Ecto neural progenitor cell (in vitro differentiated cells): ENCODE results near the gene REV1.

Experiments
- DNase-seq: peaks from one replicate; pipeline ENCODE4 v3.0.0-alpha.2; 2018; ENCODE audit warnings: low spot score

Gene REV1

DNA sequence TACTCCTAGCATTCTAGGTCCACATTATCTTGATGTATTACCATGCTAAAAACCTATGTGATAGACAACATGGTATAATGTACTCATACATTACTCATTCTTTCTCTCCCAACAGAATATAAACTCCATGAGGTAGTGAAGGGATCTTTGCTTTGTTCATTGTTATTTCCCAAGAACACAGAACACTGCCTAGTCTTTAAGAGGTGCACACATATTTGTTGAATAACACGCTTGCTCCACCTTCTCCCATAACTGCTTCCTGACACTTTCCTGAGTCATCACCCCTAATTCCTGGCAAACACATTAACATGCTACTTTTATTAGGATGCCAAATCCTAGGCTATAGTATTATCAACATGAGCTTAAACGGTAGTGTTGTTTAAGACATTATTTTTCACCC, 41.3 kb downstream of the REV1 start:
- DNase-seq = no peak

DNA sequence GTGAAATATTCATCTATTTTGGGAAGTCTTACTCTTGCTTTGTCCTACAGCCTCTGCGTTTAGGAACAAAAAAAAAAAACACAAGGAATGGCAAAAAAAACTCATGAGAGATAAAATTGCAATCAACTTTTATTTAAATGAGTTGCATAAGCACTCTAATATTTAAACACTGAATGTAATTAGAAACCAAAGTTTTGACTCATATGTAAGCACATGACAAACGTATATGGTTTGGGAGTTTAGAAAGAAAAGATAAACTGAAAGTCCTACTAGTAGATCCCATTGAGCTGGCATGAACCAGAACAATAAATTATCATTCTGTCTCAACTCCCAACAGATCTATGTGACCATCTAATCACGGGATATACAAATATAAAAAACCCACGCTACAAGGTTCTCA, 44.8 kb downstream of the REV1 start:
- DNase-seq = no peak

DNA sequence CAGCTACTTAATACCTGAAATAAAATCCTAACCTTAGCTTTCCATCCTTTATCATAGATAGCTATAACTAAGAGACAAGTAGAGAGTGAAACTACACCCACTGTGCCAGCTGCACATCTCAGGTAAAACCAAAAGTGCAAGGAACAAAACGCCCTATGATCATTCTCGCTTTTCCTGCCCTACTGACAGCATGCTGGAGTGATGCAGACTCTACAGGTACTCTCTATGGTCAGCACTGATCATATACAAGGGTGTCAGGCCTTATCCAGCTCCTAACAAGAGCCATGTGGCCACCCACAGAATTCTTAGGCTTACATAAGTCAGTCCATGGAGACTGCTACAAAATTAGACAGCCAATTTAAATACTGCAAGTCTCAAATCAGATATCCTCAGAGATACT, 45.6 kb downstream of the REV1 start:
- no peak for DNase-seq

DNA sequence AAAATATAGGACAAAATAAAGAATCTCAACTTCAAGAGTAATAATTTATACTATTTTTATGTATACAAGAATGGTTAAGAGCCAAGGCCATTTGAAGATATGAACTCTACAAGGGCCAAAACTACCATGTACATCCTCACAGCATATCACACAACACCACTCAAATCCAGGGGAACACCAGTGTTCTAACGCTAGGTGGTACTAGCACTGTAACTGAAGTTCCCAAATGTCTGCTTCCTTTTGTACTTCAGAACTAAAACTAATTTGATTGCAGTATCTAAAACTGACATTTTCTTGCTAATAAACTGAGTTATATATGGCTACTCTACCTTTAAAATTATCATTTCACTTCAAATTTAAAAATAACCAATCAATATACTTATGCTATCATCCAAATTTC, 47.0 kb downstream of the REV1 start:
- no peak for DNase-seq

DNA sequence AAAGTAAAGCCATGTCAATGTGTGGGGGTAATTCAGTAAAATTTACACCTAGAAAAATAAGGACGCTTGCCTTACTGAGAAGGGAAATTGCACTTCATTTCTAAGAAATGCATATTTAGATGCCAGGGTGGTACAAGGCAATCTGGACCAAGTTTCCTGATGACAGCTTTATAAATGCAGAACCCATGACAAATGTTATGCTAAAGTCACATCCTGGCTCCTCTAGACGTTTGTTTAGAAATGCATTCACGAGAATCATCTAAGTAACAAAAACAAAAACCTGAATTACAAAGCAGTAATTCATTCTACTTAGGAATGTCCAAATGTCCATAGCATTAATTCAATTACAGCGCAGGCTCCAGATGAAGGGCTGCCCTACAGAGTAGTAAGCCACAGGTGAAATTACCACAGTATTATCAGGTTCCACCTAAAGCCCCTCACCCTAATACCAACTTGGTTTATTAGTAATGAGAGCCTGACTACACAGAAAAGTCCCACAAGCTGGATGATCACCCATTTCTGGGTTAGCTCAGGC, 49.8 kb downstream of the REV1 start:
- DNase-seq = no peak

DNA sequence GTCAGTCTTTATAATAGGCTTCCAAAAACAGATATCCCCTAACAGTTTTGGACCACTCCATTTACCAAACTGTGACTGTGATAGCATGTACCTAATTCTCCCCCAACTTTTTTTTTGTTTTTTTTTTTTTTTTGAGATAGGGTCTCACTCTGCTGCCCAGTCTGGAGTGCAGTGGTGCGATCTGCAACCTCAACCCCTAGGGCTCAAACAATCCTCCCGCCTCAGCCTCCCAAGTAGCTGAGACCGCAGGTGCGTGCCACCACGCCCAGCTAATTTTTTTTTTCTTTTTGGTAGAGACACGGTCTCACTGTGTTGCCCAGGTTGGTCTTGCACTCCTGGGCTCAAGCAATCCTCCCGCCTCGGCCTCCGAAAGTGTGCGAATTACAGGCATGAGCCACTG, 52.9 kb downstream of the REV1 start:
- no peak for DNase-seq

DNA sequence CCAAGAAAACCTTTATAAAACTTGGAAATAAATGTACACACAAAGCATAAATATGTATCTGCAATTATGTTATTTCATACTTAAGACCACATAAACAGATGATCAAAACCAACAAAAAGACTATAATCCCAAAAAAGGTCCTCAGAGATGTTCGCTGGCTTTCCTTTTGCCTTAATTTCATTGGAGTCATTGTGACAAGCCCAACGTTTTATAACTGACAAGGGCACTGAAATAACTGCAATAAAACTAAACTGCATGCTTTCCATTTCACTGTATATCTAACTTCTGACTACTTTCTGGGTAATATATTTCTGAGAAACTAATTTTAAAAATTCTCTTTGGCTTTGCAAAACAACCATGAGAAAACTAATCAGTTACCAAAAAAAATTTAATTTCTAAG, 56.5 kb downstream of the REV1 start:
- DNase-seq = no peak

DNA sequence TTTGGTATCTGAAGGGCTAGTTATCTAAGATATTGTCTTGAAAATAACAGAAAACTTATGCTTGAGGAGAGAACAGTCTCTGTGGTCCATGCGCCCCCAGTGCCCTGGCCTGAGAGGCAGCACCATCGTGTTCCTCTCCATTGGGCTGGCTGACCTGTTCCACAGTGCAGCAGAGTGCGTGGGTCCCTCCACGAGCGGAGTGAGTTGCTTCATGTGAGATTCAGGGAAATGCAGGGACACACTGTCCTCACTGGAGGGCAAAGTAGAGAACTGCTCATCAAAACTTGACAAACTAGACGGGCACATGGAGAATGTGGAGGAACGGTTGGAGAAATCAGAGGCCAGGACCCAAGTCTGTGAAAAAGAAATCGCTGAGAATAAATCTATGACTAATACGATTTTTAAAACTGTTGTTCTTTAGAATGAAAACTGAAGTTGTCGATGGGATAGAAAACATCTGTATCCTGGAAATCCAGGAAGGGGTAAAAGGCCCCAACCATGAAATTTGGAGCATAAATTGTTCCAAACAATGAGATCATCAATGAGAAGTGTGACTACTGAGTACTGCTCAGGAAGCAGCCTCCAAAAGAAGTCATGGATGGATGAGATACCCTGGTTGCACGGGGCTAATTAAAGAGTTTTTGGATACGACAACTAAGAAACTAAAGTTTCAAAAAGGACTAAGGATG, 58.1 kb downstream of the REV1 start:
- no peak for DNase-seq

DNA sequence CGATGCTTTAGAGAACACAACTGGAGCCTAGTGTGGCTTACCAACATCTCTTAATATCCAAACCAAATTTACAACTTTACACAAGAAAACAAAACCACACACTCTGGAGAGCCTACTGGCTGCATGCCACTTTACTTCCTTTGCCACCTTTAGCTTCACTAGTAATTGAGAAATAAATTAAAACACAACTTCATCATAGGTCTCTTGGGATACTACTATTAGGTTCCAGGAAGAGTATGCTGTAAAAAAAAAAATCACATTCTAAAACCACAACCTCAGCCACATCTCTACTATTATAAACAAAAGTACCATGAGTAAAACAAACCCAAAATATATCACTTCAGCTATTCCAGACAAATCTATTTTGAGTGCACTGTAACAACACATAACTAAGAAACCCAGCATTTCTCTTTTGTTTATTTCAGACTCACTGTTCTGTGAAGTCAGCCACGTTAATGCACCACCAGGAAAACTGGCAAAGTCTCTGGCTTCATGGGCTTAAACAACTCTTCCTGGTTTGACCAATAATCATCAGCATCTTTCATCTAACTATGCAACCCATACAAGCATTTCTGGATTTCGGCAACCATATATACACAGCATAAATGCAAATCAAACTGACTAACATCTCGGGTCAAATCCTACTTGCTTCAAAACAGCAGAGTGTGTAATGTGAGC, 59.1 kb downstream of the REV1 start:
- no peak for DNase-seq

DNA sequence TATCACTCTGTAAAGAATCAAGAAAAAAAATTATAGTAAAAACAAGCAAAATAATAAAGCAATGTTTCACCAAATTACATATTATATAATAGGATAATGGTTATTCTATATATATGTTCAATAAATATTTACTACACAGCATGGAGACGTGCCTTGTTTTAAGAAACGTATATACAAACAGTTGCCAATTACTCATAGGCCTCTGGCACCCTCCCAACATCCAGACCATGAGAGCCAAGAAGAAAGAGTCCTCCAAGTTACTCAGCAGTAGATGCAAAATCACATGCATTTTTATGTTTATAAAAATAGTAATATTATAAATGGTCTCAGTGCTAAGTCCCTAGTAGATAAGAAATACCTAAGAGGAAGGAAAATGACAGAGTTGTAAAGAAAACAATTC, 64.8 kb downstream of the REV1 start:
- DNase-seq = no peak

DNA sequence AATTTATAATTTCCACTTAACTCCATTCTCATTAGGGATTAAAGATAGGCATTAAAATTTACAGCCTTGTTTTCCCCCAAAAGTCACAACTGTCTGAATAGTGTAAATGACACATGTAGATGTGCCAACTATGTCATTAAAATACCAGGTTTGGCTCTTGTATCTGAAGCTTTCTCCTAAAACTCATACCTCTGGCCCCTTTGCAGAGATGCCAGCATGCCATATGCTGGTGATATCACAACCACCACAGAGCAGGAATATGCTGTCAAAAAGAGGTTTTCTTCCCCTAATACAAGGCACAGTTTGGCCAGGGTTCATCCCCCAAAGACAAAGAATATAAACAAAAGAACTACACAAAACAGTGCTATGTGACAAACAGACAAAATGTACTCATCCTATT, 65.4 kb downstream of the REV1 start:
- DNase-seq = no peak

DNA sequence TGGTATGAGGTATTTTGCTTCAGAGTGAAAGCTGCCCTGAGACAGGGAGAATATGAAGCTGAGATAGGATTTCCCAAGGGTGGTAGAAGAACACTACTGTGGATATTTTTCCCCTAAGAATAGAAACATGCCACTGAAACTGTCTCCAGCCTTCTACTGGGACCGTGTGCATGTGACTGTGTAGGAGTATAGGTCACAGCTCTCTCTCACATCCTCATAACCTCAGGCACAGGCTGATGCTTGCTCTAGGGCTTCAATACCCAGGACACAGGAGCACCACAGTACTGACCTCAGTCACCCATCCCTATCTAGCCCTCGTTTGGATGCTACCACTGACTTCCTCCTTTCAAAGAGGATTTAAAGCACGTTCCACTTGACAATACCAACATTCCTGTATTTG, 67.2 kb downstream of the REV1 start:
- DNase-seq = no peak

DNA sequence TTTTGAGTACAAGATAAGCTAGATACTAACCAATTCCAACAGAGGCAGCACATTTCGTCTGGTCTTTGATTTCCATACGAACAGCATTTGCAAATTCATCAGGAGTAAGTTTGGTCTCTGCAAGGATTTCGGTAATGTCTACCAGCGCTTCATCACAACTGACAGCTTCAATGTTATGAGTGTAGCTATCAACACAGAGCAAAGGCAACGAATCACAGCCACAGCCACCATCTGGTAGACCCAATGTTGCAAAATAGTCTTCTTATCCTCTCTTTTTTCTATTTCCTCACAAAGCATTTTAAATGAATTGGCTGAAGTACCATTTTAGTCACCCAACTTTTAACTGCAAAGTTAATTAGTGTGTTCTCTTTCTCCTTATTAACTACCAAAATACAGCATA, 68.3 kb downstream of the REV1 start:
- no peak for DNase-seq

DNA sequence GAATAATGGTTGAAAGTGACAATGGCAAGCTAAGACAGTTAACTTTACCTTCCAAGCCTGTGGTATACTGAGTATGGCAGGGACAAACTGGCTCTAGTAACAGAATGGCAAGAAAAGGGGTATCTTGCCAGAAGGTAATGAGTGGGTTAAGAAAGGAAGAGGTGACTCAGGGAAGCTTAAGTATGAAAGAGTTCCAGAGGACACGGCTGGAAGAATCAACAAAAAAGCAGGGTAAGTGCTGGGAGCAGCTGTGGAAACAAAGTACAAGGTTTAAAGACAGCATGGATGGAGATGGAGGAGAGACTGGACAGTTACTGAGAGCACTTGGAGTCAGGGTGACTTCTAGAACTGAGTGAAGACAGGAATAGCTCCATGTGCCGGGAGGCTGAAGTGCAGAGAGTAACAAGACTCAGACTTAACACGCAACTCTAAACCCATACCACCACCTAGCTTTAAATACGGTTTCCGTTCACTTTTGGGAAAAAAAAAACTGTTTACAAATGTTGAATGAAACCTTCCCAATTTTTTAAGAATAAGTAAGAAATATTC, 69.0 kb downstream of the REV1 start:
- DNase-seq = no peak

DNA sequence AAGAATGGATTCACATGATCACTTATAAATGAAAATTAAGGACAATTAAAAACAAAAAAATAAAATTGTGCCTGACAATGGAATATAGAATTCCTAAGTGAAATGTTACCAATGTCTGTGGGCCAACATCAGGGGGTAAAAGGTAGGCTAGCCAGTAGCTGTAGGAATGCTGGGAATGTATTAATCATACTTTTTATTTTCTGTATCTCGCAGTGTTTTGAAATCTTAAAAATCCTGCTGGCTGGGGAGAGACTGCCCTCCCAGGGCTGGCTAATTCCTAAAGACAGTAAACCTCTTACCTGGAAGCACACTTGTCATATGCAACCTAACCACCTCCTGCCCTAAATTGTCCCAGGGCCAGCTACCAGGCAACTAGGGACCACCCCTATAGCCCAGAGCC, 69.8 kb downstream of the REV1 start:
- DNase-seq = no peak

DNA sequence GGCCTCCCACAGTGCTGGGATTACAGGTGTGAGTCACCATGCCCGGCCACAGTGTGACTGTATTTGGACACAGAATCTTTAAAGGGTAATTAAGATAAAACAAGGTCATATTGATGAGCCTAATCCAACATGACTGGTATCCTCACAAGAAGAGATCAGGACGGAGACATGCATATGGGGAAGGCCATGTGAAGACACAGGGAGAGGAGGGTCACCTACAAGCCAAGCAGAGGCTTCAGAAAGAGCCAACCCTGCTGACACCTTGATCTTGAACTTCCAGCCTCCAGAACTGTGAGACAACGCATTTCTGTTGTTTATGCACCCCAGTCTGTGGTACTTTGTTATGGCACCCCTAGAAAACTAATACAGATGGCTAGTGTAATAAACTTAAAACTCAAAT, 72.4 kb downstream of the REV1 start:
- no peak for DNase-seq

DNA sequence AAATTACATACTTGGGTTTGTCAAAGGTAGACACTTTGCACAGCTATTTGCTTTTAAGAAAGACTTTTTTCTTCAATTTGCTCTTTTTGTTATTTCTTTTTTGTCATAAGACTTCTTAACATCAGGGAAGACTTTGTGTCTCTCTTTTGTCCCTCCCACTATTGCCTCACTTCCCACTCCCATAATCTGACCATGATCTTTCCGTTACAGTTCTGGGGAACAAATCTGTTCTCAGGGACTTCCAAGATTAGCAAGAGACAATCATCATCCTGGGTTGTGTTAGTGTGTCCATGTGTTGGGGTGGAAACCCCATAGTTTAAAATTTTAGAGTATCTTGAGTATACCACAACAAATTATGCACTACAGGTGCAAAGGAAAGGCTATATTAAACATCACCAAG, 75.3 kb downstream of the REV1 start:
- DNase-seq = no peak

DNA sequence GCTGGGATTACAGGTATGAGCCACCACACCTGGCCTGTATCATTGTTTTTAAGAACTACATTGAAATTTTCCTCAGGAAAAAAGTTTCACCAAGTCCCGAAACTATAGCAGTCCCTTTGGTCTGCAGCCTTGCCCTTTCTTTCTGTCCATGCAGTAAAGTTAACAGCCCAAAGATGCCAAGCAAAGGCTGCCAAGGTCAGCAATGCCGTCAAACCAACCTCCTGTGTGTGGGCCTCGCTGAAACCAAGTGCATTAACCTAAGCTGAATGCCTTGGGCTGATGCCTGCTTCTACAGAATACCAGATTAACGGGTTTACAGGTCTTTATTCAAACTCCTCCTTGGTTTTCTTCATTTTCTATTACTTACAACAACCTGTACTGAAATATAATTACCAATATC, 79.5 kb downstream of the REV1 start:
- no peak for DNase-seq

DNA sequence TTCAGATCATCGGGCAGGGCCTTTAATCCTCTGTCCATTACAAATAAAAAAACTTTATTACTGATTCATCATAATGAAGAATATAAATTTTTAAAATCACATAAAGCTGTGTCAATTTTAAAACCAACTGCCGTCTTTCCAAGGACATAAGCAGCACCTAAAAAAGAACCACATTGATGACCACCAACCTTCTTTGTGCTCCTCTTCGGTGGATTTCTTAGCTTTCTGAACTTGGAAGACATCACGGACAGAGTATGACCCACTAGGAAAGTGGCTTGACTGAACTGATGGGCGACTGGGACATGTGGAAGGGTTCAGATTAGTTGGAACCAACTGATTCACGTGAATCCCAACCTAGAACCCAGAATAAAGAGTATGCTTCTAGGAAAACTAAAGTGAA, 83.7 kb downstream of the REV1 start:
- no peak for DNase-seq

DNA sequence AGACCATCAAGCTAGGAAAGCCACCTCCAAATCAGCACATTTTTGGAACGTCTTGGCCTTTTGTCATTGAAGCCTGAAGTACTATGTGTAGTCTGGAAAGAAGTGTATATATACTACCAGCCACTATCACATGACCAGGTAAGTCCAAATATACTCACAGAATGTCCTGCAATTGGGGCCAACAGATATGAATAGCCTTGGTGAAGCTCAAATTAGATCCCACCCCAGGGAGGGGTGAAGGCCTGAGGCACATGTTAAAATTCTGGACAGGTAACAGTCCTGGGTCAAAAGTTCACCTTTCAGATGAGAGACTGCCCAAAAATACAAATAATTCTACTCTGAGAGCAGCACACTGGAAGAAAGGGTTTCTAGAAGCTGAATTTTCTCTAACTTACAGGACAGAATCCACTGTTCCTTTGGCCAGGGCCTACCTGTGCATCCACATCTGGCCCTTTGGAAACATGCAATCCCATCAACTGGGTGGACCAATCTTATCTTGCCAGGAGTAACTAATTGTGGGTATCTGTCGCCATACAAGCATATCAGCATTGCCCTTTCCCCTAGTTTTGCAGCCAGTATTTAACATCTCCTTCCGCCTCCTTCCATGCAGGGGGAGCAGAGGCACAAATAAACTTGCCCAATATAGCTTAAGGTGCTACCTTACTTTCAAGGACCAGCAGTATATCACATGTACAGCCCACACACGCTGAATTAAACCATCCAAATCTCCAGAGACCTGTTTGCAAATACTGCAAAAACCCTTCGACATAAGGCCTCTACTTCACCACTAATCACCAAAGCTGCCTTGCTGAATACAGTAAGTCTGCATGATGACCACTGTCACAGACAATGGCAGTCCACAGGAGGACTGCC, 84.8 kb downstream of the REV1 start:
- no peak for DNase-seq

DNA sequence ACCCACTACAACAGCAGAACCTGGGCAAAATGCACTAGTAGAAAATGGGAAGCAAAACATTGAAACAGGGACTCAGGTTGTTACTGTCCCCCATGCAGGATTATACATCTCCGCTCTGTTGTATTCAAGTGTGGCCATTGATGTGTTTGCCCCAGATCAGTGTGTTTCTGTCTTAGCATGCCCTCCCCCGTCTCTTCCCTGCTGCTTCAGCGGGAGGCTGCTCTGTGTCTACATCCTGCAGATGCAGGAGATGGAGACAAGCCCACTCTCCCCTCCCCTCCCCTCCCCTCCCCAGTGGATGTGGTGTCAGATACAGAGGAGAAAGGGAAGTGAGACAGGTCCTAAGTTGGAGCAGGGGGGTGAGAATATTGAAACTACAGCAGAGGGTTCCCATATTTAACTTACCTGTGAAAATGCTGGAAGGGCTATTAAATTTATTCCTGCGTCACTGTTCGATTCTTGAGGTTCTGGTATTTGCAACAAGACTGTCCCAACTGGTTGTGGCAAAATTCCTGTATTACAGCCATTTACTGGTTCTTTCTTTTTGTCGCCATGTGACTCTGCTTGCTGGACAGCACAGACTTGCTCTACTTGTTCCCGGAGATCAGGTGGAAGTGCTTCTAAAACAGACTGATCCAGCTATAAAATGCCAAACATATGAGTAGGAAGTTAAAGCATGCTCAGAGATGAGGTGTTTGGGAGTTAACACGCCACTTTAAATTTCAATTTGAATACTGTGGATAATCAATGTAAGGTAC, 85.6 kb downstream of the REV1 start:
- DNase-seq = no peak

DNA sequence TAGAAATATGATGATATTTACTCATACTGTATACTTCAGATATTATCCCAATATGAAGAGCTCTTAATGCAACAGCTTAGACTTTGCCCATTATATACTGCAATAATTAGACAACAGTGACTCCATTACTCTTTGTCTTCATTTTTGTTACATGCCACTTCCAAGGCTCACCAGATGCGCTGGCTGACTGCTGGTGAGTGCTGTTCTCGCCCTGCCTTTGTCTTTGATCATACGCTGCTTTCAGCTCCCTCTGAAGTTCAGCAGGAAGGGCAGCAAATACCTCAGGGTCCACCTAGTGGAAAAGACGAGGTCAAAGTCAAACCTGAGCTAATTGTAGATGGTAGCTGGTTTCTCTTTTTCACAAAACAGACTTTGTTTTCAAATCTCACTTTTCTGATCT, 86.3 kb downstream of the REV1 start:
- DNase-seq = no peak
